Measurements from ENCODE around the gene SPX. TPM values are rescaled to one million over a fixed set of nuclear protein-coding genes. Genes with fewer than 3 reads are reported as not detected.

Gene SPX
- polyA plus RNA-seq, 1 of the 3 experiments (the other 2 are of a cell fraction), result not detected

DNA sequence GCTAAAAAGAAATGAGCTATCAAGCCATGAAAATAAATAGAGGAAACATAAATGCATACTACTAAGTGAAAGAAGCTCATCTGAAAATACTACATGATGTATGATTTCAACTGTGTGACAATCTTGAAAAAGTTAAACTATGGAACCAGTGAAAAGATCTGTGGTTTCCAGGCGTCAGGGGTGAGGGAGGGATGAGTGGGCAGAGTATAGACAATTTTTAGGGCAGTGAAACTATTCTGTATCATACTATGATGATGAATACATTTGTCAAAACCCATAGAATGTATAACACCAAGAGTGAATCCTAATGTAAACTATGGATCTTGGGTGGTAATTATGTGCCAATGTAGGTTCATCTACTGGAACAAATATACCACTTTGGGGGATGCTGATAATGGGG is 21.3 kb downstream of the SPX start (continued):
- TF ChIP-seq, protein P1, sequence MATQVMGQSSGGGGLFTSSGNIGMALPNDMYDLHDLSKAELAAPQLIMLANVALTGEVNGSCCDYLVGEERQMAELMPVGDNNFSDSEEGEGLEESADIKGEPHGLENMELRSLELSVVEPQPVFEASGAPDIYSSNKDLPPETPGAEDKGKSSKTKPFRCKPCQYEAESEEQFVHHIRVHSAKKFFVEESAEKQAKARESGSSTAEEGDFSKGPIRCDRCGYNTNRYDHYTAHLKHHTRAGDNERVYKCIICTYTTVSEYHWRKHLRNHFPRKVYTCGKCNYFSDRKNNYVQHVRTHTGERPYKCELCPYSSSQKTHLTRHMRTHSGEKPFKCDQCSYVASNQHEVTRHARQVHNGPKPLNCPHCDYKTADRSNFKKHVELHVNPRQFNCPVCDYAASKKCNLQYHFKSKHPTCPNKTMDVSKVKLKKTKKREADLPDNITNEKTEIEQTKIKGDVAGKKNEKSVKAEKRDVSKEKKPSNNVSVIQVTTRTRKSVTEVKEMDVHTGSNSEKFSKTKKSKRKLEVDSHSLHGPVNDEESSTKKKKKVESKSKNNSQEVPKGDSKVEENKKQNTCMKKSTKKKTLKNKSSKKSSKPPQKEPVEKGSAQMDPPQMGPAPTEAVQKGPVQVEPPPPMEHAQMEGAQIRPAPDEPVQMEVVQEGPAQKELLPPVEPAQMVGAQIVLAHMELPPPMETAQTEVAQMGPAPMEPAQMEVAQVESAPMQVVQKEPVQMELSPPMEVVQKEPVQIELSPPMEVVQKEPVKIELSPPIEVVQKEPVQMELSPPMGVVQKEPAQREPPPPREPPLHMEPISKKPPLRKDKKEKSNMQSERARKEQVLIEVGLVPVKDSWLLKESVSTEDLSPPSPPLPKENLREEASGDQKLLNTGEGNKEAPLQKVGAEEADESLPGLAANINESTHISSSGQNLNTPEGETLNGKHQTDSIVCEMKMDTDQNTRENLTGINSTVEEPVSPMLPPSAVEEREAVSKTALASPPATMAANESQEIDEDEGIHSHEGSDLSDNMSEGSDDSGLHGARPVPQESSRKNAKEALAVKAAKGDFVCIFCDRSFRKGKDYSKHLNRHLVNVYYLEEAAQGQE (IDR thresholded peaks at IDR 0.05; ENCODE audit: low read depth, low read length), result no peak
- TF ChIP-seq SMC3 (IDR thresholded peaks at IDR 0.05; ENCODE audit: low read depth, low read length), result no peak

DNA sequence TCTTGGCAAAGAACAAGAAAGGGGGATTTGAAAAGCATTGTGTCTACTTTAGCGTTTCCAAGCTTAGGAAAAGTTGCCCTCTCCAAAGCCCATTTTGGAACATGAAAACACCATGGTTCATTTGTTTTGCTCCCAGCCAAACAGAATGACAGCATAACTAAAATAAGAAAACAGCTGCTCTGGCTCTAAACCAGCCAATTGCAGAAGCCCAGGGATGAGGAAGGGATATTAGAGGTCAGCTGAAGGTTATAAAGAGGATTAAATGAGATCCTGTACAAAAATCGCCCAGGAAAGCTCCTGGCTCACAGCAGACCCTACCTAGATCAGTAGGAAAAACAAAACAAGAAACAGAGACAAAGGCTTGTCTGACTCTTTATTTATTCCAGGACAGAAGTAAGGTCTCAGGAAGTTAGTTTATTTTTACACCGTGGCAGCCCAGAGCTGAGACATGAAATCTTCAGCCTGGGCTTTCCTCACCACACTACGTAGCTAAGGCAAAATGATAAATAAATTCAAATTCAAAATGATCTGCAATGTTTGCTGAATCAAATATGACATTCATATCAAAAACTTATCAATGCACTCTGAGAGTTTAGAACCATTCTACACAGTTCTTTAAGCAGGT is 25.9 kb downstream of the SPX start:
- H3K79me2 ChIP-seq (ENCODE audit: insufficient read depth), result no peaks in the 10 kb centered on the region
- no peak for DNase-seq
- ChIA-PET CTCF (interaction anchor here (0.6 kb wide), 1 partner anchor 505 kb away, joined by 3 read pairs; no protein-coding TSS in a partner anchor), POLR2A (no interaction called here)
- no peak overlapping the region for H3K9ac ChIP-seq
- no peak overlapping the region for H3K4me2 ChIP-seq
- H3K27me3 ChIP-seq (ENCODE audit: insufficient read depth), result no peaks in the 10 kb centered on the region; the same call in 1 of the 2 replicates
- 26% methylated on average over 4 of the region's 4 CpGs for WGBS (ENCODE audit: low lambda C conversion rate)
- H3K36me3 ChIP-seq (replicated peaks in 1 of 2; ENCODE audit: control insufficient read depth in 1 of 2, insufficient read depth in 2 of 2, low read length in 1 of 2), result no peaks in the 10 kb centered on the region
- H3K9me3 ChIP-seq, result no peaks in the 10 kb centered on the region
- no peak overlapping the region for H2AFZ ChIP-seq (ENCODE audit: low read depth)
- H3K27ac ChIP-seq (ENCODE audit: low read depth in 2 of 2, low read length in 1 of 2), result no peak overlapping the region
- no peaks in the 10 kb centered on the region for H3K9me2 ChIP-seq
- H4K20me1 ChIP-seq (ENCODE audit: insufficient read depth), result no peaks in the 10 kb centered on the region
- H3K4me3 ChIP-seq (ENCODE audit: low read depth in 2 of 2, low read length in 1 of 2), result no peak overlapping the region
- no peaks in the 10 kb centered on the region for H3F3A ChIP-seq (replicated peaks; ENCODE audit: insufficient read depth)
- no peaks in the 10 kb centered on the region for H3K4me1 ChIP-seq (ENCODE audit: control insufficient read depth in 1 of 2, insufficient read depth in 2 of 2, low read depth in 1 of 2, low read length in 1 of 2)
- TF ChIP-seq RAD21 (IDR thresholded peaks at IDR 0.05; ENCODE audit: low read length) (no peak), POLR2AphosphoS5 (IDR thresholded peaks at IDR 0.05; ENCODE audit: low read depth, low read length) (no peak), JUND (IDR thresholded peaks at IDR 0.05) (no peak), MXI1 (IDR thresholded peaks at IDR 0.05; ENCODE audit: low read depth, low read length) (no peak), TCF12 (IDR thresholded peaks at IDR 0.05) (no peak), TEAD4 (IDR thresholded peaks at IDR 0.05; ENCODE audit: borderline replicate concordance, insufficient read depth) (no peak), NRF1 (IDR thresholded peaks at IDR 0.05; ENCODE audit: low read depth, low read length) (no peak), GATA2 (CRISPR knock-in tag; IDR thresholded peaks at IDR 0.05) (no peak), YY1 (IDR thresholded peaks at IDR 0.05; ENCODE audit: low read depth) (no peak), FOXM1 (IDR thresholded peaks at IDR 0.05; ENCODE audit: low read depth) (no peak), EP300 (IDR thresholded peaks at IDR 0.05; ENCODE audit: borderline replicate concordance in 1 of 2, low read depth in 1 of 2, low read length in 1 of 2) (no peak), CHD2 (IDR thresholded peaks at IDR 0.05; ENCODE audit: low read length, partially characterized antibody) (no peak), RCOR1 (IDR thresholded peaks at IDR 0.05; ENCODE audit: low read length) (no peak)
- TF ChIP-seq, protein P2, sequence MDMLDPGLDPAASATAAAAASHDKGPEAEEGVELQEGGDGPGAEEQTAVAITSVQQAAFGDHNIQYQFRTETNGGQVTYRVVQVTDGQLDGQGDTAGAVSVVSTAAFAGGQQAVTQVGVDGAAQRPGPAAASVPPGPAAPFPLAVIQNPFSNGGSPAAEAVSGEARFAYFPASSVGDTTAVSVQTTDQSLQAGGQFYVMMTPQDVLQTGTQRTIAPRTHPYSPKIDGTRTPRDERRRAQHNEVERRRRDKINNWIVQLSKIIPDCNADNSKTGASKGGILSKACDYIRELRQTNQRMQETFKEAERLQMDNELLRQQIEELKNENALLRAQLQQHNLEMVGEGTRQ (IDR thresholded peaks at IDR 0.05; ENCODE audit: borderline replicate concordance, low read depth, low read length), result no peak
- TF ChIP-seq, protein P1 (IDR thresholded peaks at IDR 0.05; ENCODE audit: low read depth, low read length), result no peak
- TF ChIP-seq, protein P3, sequence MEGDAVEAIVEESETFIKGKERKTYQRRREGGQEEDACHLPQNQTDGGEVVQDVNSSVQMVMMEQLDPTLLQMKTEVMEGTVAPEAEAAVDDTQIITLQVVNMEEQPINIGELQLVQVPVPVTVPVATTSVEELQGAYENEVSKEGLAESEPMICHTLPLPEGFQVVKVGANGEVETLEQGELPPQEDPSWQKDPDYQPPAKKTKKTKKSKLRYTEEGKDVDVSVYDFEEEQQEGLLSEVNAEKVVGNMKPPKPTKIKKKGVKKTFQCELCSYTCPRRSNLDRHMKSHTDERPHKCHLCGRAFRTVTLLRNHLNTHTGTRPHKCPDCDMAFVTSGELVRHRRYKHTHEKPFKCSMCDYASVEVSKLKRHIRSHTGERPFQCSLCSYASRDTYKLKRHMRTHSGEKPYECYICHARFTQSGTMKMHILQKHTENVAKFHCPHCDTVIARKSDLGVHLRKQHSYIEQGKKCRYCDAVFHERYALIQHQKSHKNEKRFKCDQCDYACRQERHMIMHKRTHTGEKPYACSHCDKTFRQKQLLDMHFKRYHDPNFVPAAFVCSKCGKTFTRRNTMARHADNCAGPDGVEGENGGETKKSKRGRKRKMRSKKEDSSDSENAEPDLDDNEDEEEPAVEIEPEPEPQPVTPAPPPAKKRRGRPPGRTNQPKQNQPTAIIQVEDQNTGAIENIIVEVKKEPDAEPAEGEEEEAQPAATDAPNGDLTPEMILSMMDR (IDR thresholded peaks at IDR 0.05), result no peak
- TF ChIP-seq, protein P4, sequence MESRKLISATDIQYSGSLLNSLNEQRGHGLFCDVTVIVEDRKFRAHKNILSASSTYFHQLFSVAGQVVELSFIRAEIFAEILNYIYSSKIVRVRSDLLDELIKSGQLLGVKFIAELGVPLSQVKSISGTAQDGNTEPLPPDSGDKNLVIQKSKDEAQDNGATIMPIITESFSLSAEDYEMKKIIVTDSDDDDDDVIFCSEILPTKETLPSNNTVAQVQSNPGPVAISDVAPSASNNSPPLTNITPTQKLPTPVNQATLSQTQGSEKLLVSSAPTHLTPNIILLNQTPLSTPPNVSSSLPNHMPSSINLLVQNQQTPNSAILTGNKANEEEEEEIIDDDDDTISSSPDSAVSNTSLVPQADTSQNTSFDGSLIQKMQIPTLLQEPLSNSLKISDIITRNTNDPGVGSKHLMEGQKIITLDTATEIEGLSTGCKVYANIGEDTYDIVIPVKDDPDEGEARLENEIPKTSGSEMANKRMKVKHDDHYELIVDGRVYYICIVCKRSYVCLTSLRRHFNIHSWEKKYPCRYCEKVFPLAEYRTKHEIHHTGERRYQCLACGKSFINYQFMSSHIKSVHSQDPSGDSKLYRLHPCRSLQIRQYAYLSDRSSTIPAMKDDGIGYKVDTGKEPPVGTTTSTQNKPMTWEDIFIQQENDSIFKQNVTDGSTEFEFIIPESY (IDR thresholded peaks at IDR 0.05; ENCODE audit: borderline replicate concordance, low read depth), result no peak

All from SK-N-SH (cell line).